Coronary artery (tissue), 2 donors: ENCODE results near the gene KLHL9.

ENCODE experiments used
- DNase-seq: peaks from one replicate; pipeline ENCODE4 v3.0.0-alpha.2; 2017; ENCODE audit warnings: low spot score
- H3K27ac ChIP-seq, 2 donors: fragments of 200-600 bp; sonication (generic); one replicate each; pipeline ENCODE4 v1.5.1; 2016 to 2019
- H3K4me3 ChIP-seq: fragments of 200-600 bp; sonication (generic); 2 replicates; pipeline ENCODE4 v1.5.1; 2016; ENCODE audit warnings: mild to moderate bottlenecking, moderate library complexity
- TF ChIP-seq, protein P1 (sequence below): fragments of 200-600 bp; sonication (generic); IDR thresholded peaks from one replicate; pipeline ENCODE4 v1.5.1; 2019; ENCODE audit warnings: antibody characterized with exemption

The KLHL9 gene

DNA sequence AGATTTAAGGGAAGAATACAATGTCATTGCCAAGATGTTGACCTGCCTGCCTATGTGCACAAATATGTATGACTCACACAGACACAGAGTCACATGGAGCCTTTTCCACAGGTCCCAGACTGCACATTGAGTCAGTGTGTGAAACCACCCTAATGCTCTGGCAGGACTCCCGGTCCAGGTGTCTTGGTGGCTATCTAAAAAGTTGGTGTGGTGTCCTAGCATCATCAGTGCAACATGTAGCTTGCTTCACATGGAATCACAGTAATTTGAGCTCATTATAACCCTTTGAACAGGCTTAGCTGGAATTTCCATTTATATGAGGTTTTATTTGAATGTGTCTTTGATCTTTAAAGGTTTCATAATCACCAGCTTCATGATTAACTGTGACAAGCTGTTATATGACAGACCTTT is 40.8 kb downstream of the KLHL9 start:
- no peak for DNase-seq
- Histone ChIP-seq H3K27ac (no peak overlapping the region), H3K4me3 (no peak overlapping the region)
- TF ChIP-seq, protein P1, sequence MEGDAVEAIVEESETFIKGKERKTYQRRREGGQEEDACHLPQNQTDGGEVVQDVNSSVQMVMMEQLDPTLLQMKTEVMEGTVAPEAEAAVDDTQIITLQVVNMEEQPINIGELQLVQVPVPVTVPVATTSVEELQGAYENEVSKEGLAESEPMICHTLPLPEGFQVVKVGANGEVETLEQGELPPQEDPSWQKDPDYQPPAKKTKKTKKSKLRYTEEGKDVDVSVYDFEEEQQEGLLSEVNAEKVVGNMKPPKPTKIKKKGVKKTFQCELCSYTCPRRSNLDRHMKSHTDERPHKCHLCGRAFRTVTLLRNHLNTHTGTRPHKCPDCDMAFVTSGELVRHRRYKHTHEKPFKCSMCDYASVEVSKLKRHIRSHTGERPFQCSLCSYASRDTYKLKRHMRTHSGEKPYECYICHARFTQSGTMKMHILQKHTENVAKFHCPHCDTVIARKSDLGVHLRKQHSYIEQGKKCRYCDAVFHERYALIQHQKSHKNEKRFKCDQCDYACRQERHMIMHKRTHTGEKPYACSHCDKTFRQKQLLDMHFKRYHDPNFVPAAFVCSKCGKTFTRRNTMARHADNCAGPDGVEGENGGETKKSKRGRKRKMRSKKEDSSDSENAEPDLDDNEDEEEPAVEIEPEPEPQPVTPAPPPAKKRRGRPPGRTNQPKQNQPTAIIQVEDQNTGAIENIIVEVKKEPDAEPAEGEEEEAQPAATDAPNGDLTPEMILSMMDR: no peak

DNA sequence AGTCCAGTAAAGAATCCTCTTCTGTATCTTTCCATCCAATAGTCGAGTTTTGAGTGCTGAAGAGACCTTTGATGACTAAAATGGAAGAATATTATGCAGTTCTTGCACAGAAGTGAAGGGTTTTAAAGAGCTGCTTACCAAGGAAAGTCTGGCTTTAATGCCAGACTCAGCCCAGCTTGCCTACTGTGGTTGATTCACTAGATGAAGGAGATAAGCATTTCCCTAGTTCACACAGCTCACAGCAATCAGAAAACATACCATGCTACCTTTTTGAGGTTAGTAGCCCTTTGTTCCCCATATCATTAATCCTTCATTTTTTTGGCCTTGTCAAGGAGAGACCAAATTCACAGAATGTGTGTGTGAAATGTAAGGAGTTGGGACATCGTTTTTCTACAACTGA is 45.4 kb downstream of the KLHL9 start:
- TF ChIP-seq, protein P1: no peak
- no peak overlapping the region for H3K27ac ChIP-seq
- DNase-seq: no peak
- no peak overlapping the region for H3K4me3 ChIP-seq

DNA sequence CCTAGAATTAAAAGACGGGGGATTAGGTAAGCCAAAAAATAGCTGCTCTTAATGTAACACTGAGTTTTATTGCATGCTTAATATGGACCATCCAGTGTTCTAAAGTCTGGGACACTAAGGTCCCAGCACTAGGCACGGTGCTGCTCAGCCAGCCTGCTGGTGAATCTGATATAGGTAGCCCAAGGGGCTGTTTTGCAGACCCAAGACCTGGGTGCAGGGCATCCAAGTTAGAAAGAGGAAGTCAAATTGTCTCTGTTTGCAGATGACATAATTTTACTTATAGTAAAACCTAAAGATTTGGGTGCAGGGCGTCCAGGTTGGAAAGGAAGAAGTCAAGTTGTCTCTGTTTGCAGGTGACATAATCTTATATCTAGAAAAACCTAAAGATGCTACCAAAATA is 47.9 kb downstream of the KLHL9 start:
- Histone ChIP-seq H3K27ac (no peak overlapping the region), H3K4me3 (no peak overlapping the region)
- no peak for DNase-seq
- TF ChIP-seq, protein P1: no peak

DNA sequence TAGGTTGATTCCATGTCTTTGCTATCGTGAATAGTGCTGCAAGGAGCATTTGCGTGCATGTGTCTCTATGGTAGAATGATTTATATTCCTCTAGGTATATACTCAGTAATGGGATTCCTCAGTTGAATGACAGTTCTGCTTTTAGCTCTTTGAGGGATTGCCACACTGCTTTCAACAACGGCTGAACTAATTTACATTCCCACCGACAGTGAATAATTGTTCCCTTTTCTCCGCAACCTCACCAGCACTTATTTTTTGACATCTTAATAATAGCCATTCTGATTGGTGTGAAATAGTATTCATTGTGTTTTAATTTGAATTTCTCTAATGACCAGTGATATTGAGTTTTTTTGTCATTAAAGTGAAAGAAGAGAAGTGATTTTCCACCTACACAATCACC is 48.5 kb downstream of the KLHL9 start:
- Histone ChIP-seq H3K4me3 (no peak overlapping the region), H3K27ac (no peak overlapping the region)
- TF ChIP-seq, protein P1: no peak
- DNase-seq: no peak

DNA sequence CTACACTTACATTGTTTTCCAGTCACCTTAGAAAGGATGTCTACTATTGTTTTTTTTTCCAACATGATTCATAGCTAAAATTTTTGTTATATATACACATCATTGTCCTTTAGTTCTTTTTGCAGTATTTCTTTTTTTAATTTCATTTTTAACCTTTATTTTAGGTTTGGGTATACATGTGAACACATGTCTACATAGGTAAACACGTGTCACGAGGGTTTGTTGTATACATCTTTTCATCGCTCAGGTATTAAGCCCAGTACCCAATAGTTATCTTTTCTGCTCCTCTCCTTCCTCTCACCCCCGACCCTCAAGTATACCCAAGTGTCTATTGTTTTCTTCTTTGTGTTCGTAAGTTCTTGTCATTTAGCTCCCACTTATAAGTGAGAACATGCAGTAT is 49.1 kb downstream of the KLHL9 start:
- Histone ChIP-seq H3K27ac (no peak overlapping the region), H3K4me3 (no peak overlapping the region)
- TF ChIP-seq, protein P1: no peak
- no peak for DNase-seq

DNA sequence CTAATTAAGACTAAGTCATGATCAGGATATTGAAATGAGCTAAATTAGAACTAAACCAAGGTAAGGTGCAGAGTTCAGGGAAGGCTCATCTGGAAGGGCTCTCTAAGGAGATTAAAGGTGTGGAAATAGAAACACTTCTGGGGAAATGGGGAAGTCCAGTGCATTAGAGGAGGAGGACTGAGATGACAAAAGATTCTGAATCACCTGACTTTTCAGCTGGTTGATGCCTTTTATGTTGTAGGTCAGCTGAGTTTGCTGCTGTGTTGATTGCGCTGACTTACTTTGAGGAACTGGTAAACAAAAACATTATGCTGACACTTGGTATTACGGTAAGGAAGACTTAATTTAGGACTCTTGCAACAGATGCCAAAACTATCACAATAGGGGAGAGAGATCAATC is 53.9 kb downstream of the KLHL9 start:
- Histone ChIP-seq H3K4me3 (no peak overlapping the region), H3K27ac (no peak overlapping the region)
- TF ChIP-seq, protein P1: no peak
- no peak for DNase-seq
